SK-N-MC (cell line): Measurements from ENCODE around the gene DQX1.

Experiments used
- DNase-seq: peaks from one replicate; pipeline ENCODE4 v3.0.0-alpha.2; 2011; ENCODE audit warnings: low read depth, low spot score
- H3K27ac ChIP-seq: fragments of 200-600 bp; sonication (generic); 2 replicates; pipeline ENCODE4 v1.5.1; 2016; ENCODE audit warnings: mixed run types
- H3K36me3 ChIP-seq: fragments of 200-600 bp; sonication (generic); 2 replicates; pipeline ENCODE4 v1.6.1; 2017; ENCODE audit warnings: antibody characterized with exemption, low read length, mixed read lengths; ENCODE audit not compliant: insufficient read depth
- H3K4me3 ChIP-seq: fragments of 200-600 bp; sonication (generic); 2 replicates; pipeline ENCODE4 v1.5.1; 2016
- H3K9ac ChIP-seq: fragments of 200-600 bp; sonication (generic); 2 replicates; pipeline ENCODE4 v1.8.0; 2017; ENCODE audit warnings: mixed run types, mixed read lengths; ENCODE audit not compliant: insufficient read length
- H3K9me3 ChIP-seq: fragments of 200-600 bp; sonication (generic); 2 replicates; pipeline ENCODE4 v1.6.1; 2017; ENCODE audit warnings: low read depth, mild to moderate bottlenecking, antibody characterized with exemption, low read length, moderate library complexity, mixed read lengths
- EZH2 ChIP-seq: fragments of 200-600 bp; sonication (generic); IDR thresholded peaks from one replicate; pipeline ENCODE4 v1.6.1; 2017; ENCODE audit warnings: antibody characterized with exemption
- FOXP2 ChIP-seq: optimal IDR thresholded peaks from 2 replicates; pipeline ENCODE3; 2011; ENCODE audit warnings: mild to moderate bottlenecking, moderate library complexity; ENCODE audit not compliant: insufficient read depth; ENCODE audit errors: extremely low read length, control extremely low read depth
- POLR2AphosphoS5 ChIP-seq: IDR thresholded peaks from 2 replicates; pipeline ENCODE4 v1.6.1; 2012; ENCODE audit warnings: mild to moderate bottlenecking, low read depth, low read length, borderline replicate concordance

Gene DQX1

GRCh38 chr2:74482801-74483674 lies 43.0 kb downstream of the DQX1 start, which contains the start of the genes CCDC142 and TTC31:
Gene CCDC142, minus strand, starts transcription at chr2:74482998. Its CDS starts 161 bp downstream, at chr2:74482837.
Gene TTC31, plus strand, starts transcription at chr2:74483081. Its CDS starts 15 bp downstream, at chr2:74483096.
- H3K36me3 ChIP-seq: peaks cover 5% of the 10 kb centered on the region; the same call in 1 of the 2 replicates
- no peaks in the 10 kb centered on the region for H3K9me3 ChIP-seq
- peak; percentile 85 for DNase-seq
- H3K4me3 ChIP-seq: peak within 1 kb of the TSS; percentile 90
- H3K9ac ChIP-seq: peak within 1 kb of the TSS; percentile 82
- TF ChIP-seq EZH2 (no peak), POLR2AphosphoS5 (peak; percentile 77; the same call in 1 of the 2 replicates)
- 0 out of 2 replicates have a peak within 1 kb of the TSS, but pooled peaks have one; percentile 40 for H3K27ac ChIP-seq

- H3K36me3 ChIP-seq: peaks cover 8% of the 10 kb centered on the region; the same call in 1 of the 2 replicates
- DNase-seq: no peak
- TF ChIP-seq EZH2 (no peak), POLR2AphosphoS5 (no peak), FOXP2 (no peak)
- no peaks in the 10 kb centered on the region for H3K9me3 ChIP-seq
- H3K9ac ChIP-seq: peak overlapping the region; percentile 82
- H3K27ac ChIP-seq: 0 out of 2 replicates have a peak overlapping the region, but pooled peaks have one; percentile 40
- peak overlapping the region; percentile 90 for H3K4me3 ChIP-seq
Measured at GRCh38 chr2:74481961-74482800, 43.9 kb downstream of the DQX1 start.

GRCh38 chr2:74481431-74481830 lies 44.6 kb downstream of the DQX1 start:
- TF ChIP-seq FOXP2: no peak
- TF ChIP-seq POLR2AphosphoS5: no peak
- TF ChIP-seq EZH2: no peak
- H3K27ac ChIP-seq: no peak overlapping the region
- H3K9ac ChIP-seq: peak overlapping the region; percentile 82
- H3K36me3 ChIP-seq: peaks cover 8% of the 10 kb centered on the region; the same call in 1 of the 2 replicates
- H3K9me3 ChIP-seq: no peaks in the 10 kb centered on the region
- peak overlapping the region; percentile 90 for H3K4me3 ChIP-seq
- no peak for DNase-seq

GRCh38 chr2:74474899-74475298 lies 51.1 kb downstream of the DQX1 start:
- TF ChIP-seq EZH2 (no peak), FOXP2 (no peak), POLR2AphosphoS5 (no peak)
- H3K4me3 ChIP-seq: no peak overlapping the region
- no peak overlapping the region for H3K27ac ChIP-seq
- DNase-seq: no peak
- H3K9me3 ChIP-seq: no peaks in the 10 kb centered on the region
- no peak overlapping the region for H3K9ac ChIP-seq
- H3K36me3 ChIP-seq: peaks cover 18% of the 10 kb centered on the region; the same call in 1 of the 2 replicates

- TF ChIP-seq EZH2: no peak
- no peak for TF ChIP-seq POLR2AphosphoS5
- no peak for TF ChIP-seq FOXP2
- no peak for DNase-seq
- H3K9me3 ChIP-seq: no peaks in the 10 kb centered on the region
- peaks cover 18% of the 10 kb centered on the region; the same call in 1 of the 2 replicates for H3K36me3 ChIP-seq
- no peak overlapping the region for H3K27ac ChIP-seq
- H3K4me3 ChIP-seq: no peak overlapping the region
- H3K9ac ChIP-seq: no peak overlapping the region
Measured at GRCh38 chr2:74474481-74474880, 51.5 kb downstream of the DQX1 start.

- DNase-seq: peak; percentile 18
- H3K9me3 ChIP-seq: no peaks in the 10 kb centered on the region
- peak overlapping the region; percentile 92 for H3K27ac ChIP-seq
- peak overlapping the region; percentile 98 for H3K4me3 ChIP-seq
- TF ChIP-seq FOXP2: no peak
- TF ChIP-seq POLR2AphosphoS5: no peak
- TF ChIP-seq EZH2: no peak
- H3K36me3 ChIP-seq: peaks cover 18% of the 10 kb centered on the region; the same call in 1 of the 2 replicates
- peak overlapping the region; percentile 95 for H3K9ac ChIP-seq
Measured at GRCh38 chr2:74472945-74473258, 53.1 kb downstream of the DQX1 start.

GRCh38 chr2:74472086-74472944 lies 53.7 kb downstream of the DQX1 start, which contains the start of gene MRPL53:
Gene MRPL53, minus strand, starts transcription at chr2:74472680. Its CDS starts 20 bp downstream, at chr2:74472660.
- Histone ChIP-seq H3K9ac (peak within 1 kb of the TSS; percentile 95), H3K9me3 (no peaks in the 10 kb centered on the region), H3K36me3 (peaks cover 15% of the 10 kb centered on the region; the same call in 1 of the 2 replicates), H3K27ac (peak within 1 kb of the TSS; percentile 92), H3K4me3 (peak within 1 kb of the TSS; percentile 98)
- peak; percentile 99 for TF ChIP-seq POLR2AphosphoS5
- TF ChIP-seq EZH2: no peak
- peak; percentile 75 for TF ChIP-seq FOXP2
- DNase-seq: peak; percentile 74
